ENCODE data around the gene IQGAP3. TPM values are rescaled to one million over a fixed set of nuclear protein-coding genes. Genes with fewer than 3 reads are reported as not detected.

IQGAP3 gene
- total RNA-seq, 1 experiment from 2014 or later, result 21.3 TPM

DNA sequence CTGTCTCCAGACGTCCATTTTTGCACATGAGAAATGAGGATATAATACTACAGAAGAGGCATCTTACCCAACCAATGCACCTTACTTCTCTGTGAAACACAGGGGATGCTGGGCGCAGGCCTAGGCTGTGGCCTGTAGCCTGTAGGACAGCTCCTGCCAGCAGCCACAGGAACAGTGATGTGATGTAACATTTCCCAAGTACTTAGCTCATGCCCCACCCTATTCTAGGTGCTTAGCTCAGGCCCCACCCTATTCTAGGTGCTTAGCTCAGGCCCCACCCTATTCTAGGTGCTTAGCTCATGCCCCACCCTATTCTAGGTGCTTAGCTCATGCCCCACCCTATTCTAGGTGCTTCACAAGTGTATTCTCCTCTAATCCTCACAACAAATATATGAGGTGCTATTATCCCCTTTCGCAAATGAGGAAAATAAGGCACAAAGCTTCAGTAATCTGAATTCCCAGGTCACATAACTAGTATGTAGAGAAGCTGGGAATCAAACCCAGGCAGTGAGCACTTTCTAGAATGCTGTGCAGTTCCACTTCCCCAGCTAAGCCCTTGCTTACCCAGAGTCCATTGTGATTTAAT is 14.6 kb upstream of the IQGAP3 start:
- no peaks in the 10 kb centered on the region for H3K9me3 ChIP-seq (replicated peaks)
- H3K27me3 ChIP-seq, result no peaks in the 10 kb centered on the region
- no peak overlapping the region for H3K27ac ChIP-seq
- no peaks in the 10 kb centered on the region for H3K36me3 ChIP-seq
- no peak for DNase-seq
- no peaks in the 10 kb centered on the region for H3K4me1 ChIP-seq
- no peak overlapping the region for H3K4me3 ChIP-seq

- Histone ChIP-seq H3K9me3 (replicated peaks) (no peaks in the 10 kb centered on the region), H3K27ac (no peak overlapping the region), H3K4me3 (no peak overlapping the region), H3K27me3 (no peaks in the 10 kb centered on the region), H3K4me1 (no peaks in the 10 kb centered on the region), H3K36me3 (no peaks in the 10 kb centered on the region)
- DNase-seq, result no peak
Observed at GRCh38 chr1:156586323-156586722, 14.0 kb upstream of the IQGAP3 start.

DNA sequence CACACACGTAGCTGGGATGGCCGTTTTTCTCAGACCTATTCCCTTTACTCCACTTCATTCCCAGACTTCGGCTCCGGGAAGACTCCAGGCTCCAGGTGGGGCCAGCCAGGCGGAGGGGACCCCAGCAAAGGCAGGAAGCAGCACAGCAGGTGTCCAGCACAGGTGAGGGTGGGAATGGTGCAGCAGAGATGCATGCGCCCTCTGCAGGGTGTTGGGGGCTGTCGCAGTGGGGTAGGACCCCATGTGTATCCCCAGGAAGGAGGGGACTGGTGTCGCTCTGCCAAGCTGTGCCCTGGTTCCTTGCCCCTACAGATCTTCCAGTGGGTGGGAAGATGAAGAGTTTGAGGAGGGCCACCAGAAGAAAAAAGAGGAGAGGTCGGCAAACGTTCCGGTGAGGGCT is 12.4 kb upstream of the IQGAP3 start:
- Histone ChIP-seq H3K27me3 (no peaks in the 10 kb centered on the region), H3K36me3 (no peaks in the 10 kb centered on the region), H3K4me1 (no peaks in the 10 kb centered on the region), H3K9me3 (replicated peaks) (no peaks in the 10 kb centered on the region), H3K27ac (no peak overlapping the region), H3K4me3 (no peak overlapping the region)
- peak; percentile 17 to 30 for DNase-seq

GRCh38 chr1:156583821-156584622 is 11.7 kb upstream of the IQGAP3 start:
- no peak overlapping the region for H3K27ac ChIP-seq
- no peaks in the 10 kb centered on the region for H3K4me1 ChIP-seq
- no peaks in the 10 kb centered on the region for H3K27me3 ChIP-seq
- peak; percentile 50 to 78 for DNase-seq
- H3K36me3 ChIP-seq, result no peaks in the 10 kb centered on the region
- H3K9me3 ChIP-seq (replicated peaks), result no peaks in the 10 kb centered on the region
- no peak overlapping the region for H3K4me3 ChIP-seq

- no peak overlapping the region for H3K4me3 ChIP-seq
- H3K4me1 ChIP-seq, result no peaks in the 10 kb centered on the region
- H3K36me3 ChIP-seq, result no peaks in the 10 kb centered on the region
- no peak overlapping the region for H3K27ac ChIP-seq
- H3K9me3 ChIP-seq (replicated peaks), result no peaks in the 10 kb centered on the region
- no peak for DNase-seq
- no peaks in the 10 kb centered on the region for H3K27me3 ChIP-seq
Observed at GRCh38 chr1:156582388-156583017, 10.1 kb upstream of the IQGAP3 start.

GRCh38 chr1:156581661-156582387 is 9.5 kb upstream of the IQGAP3 start:
- Histone ChIP-seq H3K36me3 (no peaks in the 10 kb centered on the region), H3K27ac (no peak overlapping the region), H3K4me3 (no peak overlapping the region), H3K4me1 (no peaks in the 10 kb centered on the region), H3K9me3 (replicated peaks) (no peaks in the 10 kb centered on the region), H3K27me3 (no peaks in the 10 kb centered on the region)
- DNase-seq, result peak; percentile 39 to 48

DNA sequence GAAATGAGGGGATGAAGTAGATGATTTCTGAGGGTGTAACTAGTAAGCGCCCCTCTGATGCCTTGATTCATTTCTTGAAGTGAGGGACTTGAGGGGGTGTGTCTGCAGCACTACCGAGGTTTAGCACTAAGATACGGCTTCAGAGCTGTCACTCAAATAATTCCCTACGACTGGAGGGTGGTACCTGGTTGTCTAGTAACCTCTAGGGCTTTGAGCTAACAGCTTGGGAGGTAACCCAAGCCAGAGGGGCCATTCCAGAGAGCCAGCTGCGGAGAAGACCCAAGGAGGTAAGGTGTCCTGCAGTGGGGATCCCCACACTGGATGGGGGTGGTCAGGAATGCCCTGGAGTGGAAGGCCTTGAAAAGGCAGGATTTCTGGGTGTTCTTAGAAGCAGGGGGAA is 7.1 kb upstream of the IQGAP3 start, which contains the start of gene TTC24:
Gene TTC24, plus strand, starts transcription at position 252 of the 400 bp plus-strand sequence. CDS start 1,642 bp downstream, outside the sequence.
- no peak for DNase-seq
- Histone ChIP-seq H3K4me1 (no peaks in the 10 kb centered on the region), H3K36me3 (no peaks in the 10 kb centered on the region), H3K9me3 (replicated peaks) (no peaks in the 10 kb centered on the region), H3K27ac (no peak within 1 kb of the TSS), H3K27me3 (no peaks in the 10 kb centered on the region), H3K4me3 (no peak within 1 kb of the TSS)

DNA sequence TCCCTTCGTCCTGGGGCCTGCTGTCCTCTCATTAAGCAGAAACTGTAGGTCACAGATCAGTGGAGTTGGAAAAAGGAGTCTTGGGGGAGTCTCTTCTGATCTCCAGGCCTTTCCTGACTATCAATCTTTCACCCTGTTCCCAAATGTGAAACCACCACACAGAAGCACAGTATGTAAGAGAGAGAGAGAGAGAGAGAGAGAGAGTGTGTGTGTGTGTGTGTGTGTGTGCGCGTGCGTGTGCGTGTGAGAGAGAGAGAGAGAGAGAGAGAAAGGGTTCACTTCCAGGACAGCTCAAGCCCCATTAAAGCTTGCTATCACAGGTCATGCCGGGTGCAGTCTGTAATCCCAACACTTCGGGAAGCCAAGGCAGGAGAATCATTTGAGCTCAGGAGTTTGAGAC is 5.7 kb upstream of the IQGAP3 start:
- Histone ChIP-seq H3K4me1 (no peaks in the 10 kb centered on the region), H3K9me3 (replicated peaks) (no peaks in the 10 kb centered on the region), H3K4me3 (no peak overlapping the region), H3K27me3 (0 out of 2 replicates have a peak, but pooled peaks cover 2% of the 10 kb centered on the region), H3K36me3 (no peaks in the 10 kb centered on the region), H3K27ac (no peak overlapping the region)
- DNase-seq, result no peak

GRCh38 chr1:156577550-156577949 is 5.2 kb upstream of the IQGAP3 start:
- Histone ChIP-seq H3K27me3 (0 out of 2 replicates have a peak, but pooled peaks cover 2% of the 10 kb centered on the region), H3K36me3 (no peaks in the 10 kb centered on the region), H3K27ac (no peak overlapping the region), H3K9me3 (replicated peaks) (no peaks in the 10 kb centered on the region), H3K4me3 (no peak overlapping the region), H3K4me1 (no peaks in the 10 kb centered on the region)
- DNase-seq, result no peak

DNA sequence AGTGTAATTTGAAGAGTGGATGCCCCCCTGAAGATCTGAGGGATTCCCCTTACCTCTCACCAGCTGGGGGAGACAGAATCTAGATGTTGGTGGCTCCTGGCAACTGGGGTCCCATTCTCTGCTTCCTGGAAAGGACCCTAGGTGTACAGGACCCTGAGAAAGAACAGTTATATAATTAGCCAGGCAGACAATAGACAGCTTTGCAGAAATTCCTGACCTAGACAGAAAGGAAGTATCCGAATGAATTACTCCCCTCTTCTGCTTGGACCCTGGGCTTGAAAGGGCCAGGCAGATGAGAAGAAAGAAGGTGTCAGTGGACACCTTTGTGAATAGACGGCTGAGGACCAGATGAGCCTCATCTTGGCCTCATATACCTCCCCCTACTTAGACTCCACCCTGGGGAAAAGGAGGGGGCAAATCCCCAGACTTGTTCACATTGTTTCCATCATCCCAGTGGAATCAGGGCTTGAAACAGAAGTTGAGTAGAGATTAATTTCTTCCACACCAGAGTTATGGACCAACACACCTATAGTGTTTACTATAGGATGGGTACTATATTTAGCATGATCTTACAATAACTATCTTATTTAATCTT is 1.8 kb upstream of the IQGAP3 start:
- no peak for DNase-seq
- Histone ChIP-seq H3K4me3 (no peak overlapping the region), H3K4me1 (no peaks in the 10 kb centered on the region)

GRCh38 chr1:156572663-156573018 is 276 bp upstream of the IQGAP3 start:
- H3K9me3 ChIP-seq (replicated peaks), result no peaks in the 10 kb centered on the region
- 0 out of 2 replicates have a peak, but pooled peaks cover 2% of the 10 kb centered on the region for H3K27me3 ChIP-seq
- no peak overlapping the region for H3K27ac ChIP-seq
- H3K4me3 ChIP-seq, result peak overlapping the region; percentile 76
- no peaks in the 10 kb centered on the region for H3K4me1 ChIP-seq
- DNase-seq, result no peak
- no peaks in the 10 kb centered on the region for H3K36me3 ChIP-seq

More for the DNA sequence above, 1.8 kb upstream of the IQGAP3 start:
- no peaks in the 10 kb centered on the region for H3K36me3 ChIP-seq
- no peaks in the 10 kb centered on the region for H3K9me3 ChIP-seq (replicated peaks)
- 0 out of 2 replicates have a peak, but pooled peaks cover 2% of the 10 kb centered on the region for H3K27me3 ChIP-seq
- no peak overlapping the region for H3K27ac ChIP-seq

DNA sequence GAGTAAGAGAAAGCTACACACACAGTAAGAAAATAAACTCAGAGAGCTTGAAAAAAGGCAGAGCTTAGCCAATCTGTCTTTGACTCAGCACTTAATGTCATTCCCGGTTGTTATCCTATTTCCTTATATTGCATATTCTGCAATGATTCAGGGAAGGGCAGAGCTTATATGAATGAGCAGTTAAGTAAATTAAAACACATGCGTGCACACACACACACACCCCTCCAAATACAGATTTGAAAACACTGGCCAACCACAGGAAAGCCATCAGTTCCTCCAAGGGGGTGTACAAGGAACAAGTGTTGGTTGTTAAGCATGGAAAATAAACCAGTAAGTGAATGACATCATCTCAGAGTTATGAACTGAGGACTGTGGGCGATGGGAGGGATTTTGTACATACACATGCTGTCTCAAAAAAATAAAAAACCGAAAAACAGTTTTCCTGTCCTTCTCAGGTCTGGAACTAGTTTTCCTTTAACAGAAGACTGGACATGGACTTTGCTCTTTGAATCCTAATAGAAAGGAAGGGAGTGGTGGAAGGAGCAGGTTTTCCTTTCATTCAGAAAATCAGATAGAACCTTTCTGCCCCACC is 1.0 kb downstream of the IQGAP3 start:
- Histone ChIP-seq H3K4me3 (peak overlapping the region; percentile 76), H3K27me3 (0 out of 2 replicates have a peak, but pooled peaks cover 2% of the 10 kb centered on the region), H3K9me3 (replicated peaks) (no peaks in the 10 kb centered on the region), H3K36me3 (no peaks in the 10 kb centered on the region), H3K4me1 (no peaks in the 10 kb centered on the region), H3K27ac (peak overlapping the region; percentile 56)
- peak; percentile 28 to 52 for DNase-seq

DNA sequence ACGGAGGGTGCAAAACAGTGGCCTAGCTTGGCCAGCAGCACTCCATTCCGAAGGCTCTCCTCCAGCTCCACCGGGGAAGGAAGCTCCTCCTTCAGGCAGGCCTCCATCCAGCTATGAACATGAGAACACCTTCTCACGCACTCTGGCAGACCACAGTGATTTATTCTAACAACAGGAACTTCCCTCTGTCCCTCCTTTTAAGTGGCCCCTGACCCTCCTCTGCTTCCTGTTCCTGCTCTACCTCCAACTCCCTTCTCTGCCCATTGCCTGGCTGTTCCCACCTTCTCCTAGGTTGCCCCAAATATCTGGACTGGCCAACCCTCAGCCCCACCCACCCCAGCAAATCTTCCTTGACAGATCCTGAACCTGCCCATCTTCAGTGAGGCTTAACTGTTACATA is 5.9 kb downstream of the IQGAP3 start:
- no peak overlapping the region for H3K27ac ChIP-seq
- peaks cover 10% of the 10 kb centered on the region for H3K36me3 ChIP-seq
- H3K9me3 ChIP-seq (replicated peaks), result no peaks in the 10 kb centered on the region
- no peak for DNase-seq
- H3K4me1 ChIP-seq, result no peaks in the 10 kb centered on the region
- H3K27me3 ChIP-seq, result no peaks in the 10 kb centered on the region
- no peak overlapping the region for H3K4me3 ChIP-seq

GRCh38 chr1:156565519-156565918 is 6.8 kb downstream of the IQGAP3 start:
- no peaks in the 10 kb centered on the region for H3K4me1 ChIP-seq
- no peaks in the 10 kb centered on the region for H3K27me3 ChIP-seq
- no peak for DNase-seq
- peaks cover 12% of the 10 kb centered on the region for H3K36me3 ChIP-seq
- no peak overlapping the region for H3K27ac ChIP-seq
- no peak overlapping the region for H3K4me3 ChIP-seq
- no peaks in the 10 kb centered on the region for H3K9me3 ChIP-seq (replicated peaks)

Data from SJCRH30 (cell line).